Loucy (cell line): ENCODE results near the gene PCSK5.
A peak's percentile ranks its signal among the peaks of the same experiment; 100 is the strongest.

ENCODE experiments used
- H2AFZ ChIP-seq: fragments of 200-600 bp; sonication (generic); 2 replicates; pipeline ENCODE4 v1.6.0; 2016; ENCODE audit warnings: antibody characterized with exemption, mild to moderate bottlenecking, low read length, moderate library complexity
- H3F3A ChIP-seq: fragments of 200-600 bp; 2 replicates; pipeline ENCODE4 v1.6.0; 2016; ENCODE audit warnings: antibody characterized with exemption, low read depth, mild to moderate bottlenecking
- H3K27me3 ChIP-seq: fragments of 200-600 bp; sonication (generic); 2 replicates; pipeline ENCODE4 v1.6.1; 2014; ENCODE audit warnings: low read length, mild to moderate bottlenecking; ENCODE audit not compliant: insufficient read depth, poor library complexity, severe bottlenecking
- H3K36me3 ChIP-seq: fragments of 200-600 bp; sonication (generic); 2 replicates; pipeline ENCODE4 v1.6.1; 2016; ENCODE audit warnings: low read length; ENCODE audit not compliant: insufficient read depth
- H3K4me1 ChIP-seq: fragments of 200-600 bp; sonication (generic); 2 replicates; pipeline ENCODE4 v1.5.1; 2014; ENCODE audit warnings: low read length, mild to moderate bottlenecking; ENCODE audit not compliant: insufficient read depth, poor library complexity, severe bottlenecking
- H3K4me2 ChIP-seq: fragments of 200-600 bp; sonication (generic); 2 replicates; pipeline ENCODE4 v1.6.0; 2014; ENCODE audit warnings: antibody characterized with exemption, low read length, low read depth, mild to moderate bottlenecking; ENCODE audit not compliant: poor library complexity, severe bottlenecking
- H3K4me3 ChIP-seq: fragments of 200-600 bp; sonication (generic); 2 replicates; pipeline ENCODE4 v1.5.1; 2014; ENCODE audit warnings: low read length, mild to moderate bottlenecking, mixed read lengths; ENCODE audit not compliant: poor library complexity, severe bottlenecking
- H3K79me2 ChIP-seq: fragments of 200-600 bp; sonication (generic); 2 replicates; pipeline ENCODE4 v1.6.1; 2014; ENCODE audit warnings: low read length; ENCODE audit not compliant: insufficient read depth
- H3K9ac ChIP-seq: fragments of 200-600 bp; sonication (generic); 2 replicates; pipeline ENCODE4 v1.6.0; 2014; ENCODE audit warnings: mild to moderate bottlenecking, low read depth, low read length, moderate library complexity; ENCODE audit not compliant: poor library complexity, severe bottlenecking
- H3K9me2 ChIP-seq: fragments of 200-600 bp; sonication (generic); replicated peaks from 2 replicates; pipeline ENCODE4 v1.6.1; 2016; ENCODE audit warnings: low read depth, low read length, mixed read lengths
- H3K9me3 ChIP-seq: fragments of 200-600 bp; sonication (generic); 2 replicates; pipeline ENCODE4 v1.6.1; 2014; ENCODE audit warnings: mild to moderate bottlenecking, antibody characterized with exemption, low read length, low read depth; ENCODE audit not compliant: insufficient read depth
- H4K20me1 ChIP-seq: fragments of 200-600 bp; sonication (generic); 2 replicates; pipeline ENCODE4 v1.6.0; 2014; ENCODE audit warnings: antibody characterized with exemption, low read length, mild to moderate bottlenecking; ENCODE audit not compliant: insufficient read depth, poor library complexity, severe bottlenecking
- EZH2phosphoT487 ChIP-seq: fragments of 200-600 bp; IDR thresholded peaks from 2 replicates; pipeline ENCODE4 v1.6.1; 2018; ENCODE audit warnings: antibody characterized with exemption, mild to moderate bottlenecking, moderate library complexity, borderline replicate concordance
- TF ChIP-seq, protein P1 (sequence below): fragments of 200-600 bp; sonication (generic); conservative IDR thresholded peaks from 2 replicates; pipeline ENCODE4 v1.5.1; 2014; ENCODE audit warnings: mild to moderate bottlenecking, antibody characterized with exemption, low read length

Gene PCSK5

DNA sequence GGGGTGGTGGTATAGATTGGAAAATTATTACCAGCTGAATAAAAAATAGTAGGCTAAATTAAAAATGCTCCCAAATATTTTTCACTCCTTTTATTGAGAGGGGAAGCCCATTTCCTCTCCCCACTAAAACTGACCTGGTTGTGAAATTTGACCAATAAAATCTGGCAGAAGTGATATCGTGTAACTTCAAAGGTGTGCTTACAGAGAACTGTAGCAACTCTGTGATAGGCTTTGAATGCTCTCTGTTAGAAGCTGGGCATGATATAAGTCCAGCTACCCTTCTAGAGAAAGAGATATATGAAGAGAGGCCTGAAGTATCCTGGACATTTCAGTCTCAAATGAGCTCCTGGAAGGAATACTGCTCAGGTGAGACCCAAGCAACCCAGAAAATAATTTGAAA, 513.9 kb downstream of the PCSK5 start:
- H3F3A ChIP-seq = no peaks in the 10 kb centered on the region
- peak overlapping the region; percentile 67 for H2AFZ ChIP-seq
- H3K4me1 ChIP-seq = peaks cover 11% of the 10 kb centered on the region
- TF ChIP-seq, protein P1, sequence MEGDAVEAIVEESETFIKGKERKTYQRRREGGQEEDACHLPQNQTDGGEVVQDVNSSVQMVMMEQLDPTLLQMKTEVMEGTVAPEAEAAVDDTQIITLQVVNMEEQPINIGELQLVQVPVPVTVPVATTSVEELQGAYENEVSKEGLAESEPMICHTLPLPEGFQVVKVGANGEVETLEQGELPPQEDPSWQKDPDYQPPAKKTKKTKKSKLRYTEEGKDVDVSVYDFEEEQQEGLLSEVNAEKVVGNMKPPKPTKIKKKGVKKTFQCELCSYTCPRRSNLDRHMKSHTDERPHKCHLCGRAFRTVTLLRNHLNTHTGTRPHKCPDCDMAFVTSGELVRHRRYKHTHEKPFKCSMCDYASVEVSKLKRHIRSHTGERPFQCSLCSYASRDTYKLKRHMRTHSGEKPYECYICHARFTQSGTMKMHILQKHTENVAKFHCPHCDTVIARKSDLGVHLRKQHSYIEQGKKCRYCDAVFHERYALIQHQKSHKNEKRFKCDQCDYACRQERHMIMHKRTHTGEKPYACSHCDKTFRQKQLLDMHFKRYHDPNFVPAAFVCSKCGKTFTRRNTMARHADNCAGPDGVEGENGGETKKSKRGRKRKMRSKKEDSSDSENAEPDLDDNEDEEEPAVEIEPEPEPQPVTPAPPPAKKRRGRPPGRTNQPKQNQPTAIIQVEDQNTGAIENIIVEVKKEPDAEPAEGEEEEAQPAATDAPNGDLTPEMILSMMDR = no peak
- no peak for TF ChIP-seq EZH2phosphoT487
- no peaks in the 10 kb centered on the region for H3K9me2 ChIP-seq
- H3K79me2 ChIP-seq = no peaks in the 10 kb centered on the region
- H3K36me3 ChIP-seq = no peaks in the 10 kb centered on the region
- no peaks in the 10 kb centered on the region for H4K20me1 ChIP-seq
- no peaks in the 10 kb centered on the region for H3K9me3 ChIP-seq
- H3K4me2 ChIP-seq = no peak overlapping the region
- no peak overlapping the region for H3K4me3 ChIP-seq
- no peaks in the 10 kb centered on the region for H3K27me3 ChIP-seq
- H3K9ac ChIP-seq = no peak overlapping the region

DNA sequence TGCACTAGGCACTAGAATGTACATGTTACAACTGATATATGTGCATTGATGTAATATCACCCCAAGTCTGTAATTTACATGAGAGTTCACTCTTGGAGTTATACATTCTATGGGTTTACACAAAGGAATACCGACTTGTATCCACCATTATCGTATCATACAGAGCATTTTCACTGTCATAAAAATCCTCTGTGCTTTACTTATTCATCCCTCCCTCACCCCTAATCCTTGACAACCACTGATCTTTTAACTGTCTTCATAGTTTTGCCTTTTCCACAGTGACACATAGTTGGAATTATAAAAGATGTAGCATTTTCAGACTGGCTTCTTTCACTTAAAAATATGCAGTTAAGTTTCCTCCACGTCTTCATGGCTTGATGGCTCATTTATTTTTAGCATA, 514.9 kb downstream of the PCSK5 start:
- no peak overlapping the region for H3K9ac ChIP-seq
- H3K9me2 ChIP-seq = no peaks in the 10 kb centered on the region
- H3K4me1 ChIP-seq = peaks cover 11% of the 10 kb centered on the region
- no peaks in the 10 kb centered on the region for H3K36me3 ChIP-seq
- H3K4me3 ChIP-seq = no peak overlapping the region
- H3F3A ChIP-seq = no peaks in the 10 kb centered on the region
- no peak overlapping the region for H3K4me2 ChIP-seq
- H3K79me2 ChIP-seq = no peaks in the 10 kb centered on the region
- no peaks in the 10 kb centered on the region for H4K20me1 ChIP-seq
- TF ChIP-seq, protein P1 = no peak
- no peak for TF ChIP-seq EZH2phosphoT487
- H3K9me3 ChIP-seq = no peaks in the 10 kb centered on the region
- H3K27me3 ChIP-seq = no peaks in the 10 kb centered on the region
- peak overlapping the region; percentile 50 for H2AFZ ChIP-seq

DNA sequence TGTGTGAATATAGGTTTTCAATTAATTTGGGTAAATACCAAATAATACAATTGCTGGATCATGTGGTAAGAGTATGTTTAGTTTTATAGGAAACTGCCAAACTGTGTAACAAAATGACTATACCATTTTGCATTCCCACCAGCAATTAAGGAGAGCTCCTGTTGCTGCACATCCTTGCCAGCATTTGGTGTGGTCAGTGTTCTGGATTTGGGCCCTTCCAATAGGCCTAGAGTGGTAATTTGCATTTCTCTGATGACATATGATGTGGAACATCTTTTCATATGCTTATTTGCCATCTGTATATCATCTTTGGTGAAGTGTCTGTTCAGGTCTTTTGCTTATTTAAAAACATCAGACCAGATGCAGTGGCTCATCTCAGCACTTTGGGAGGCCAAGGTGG, 515.4 kb downstream of the PCSK5 start:
- Histone ChIP-seq H3K9me3 (no peaks in the 10 kb centered on the region), H3K27me3 (no peaks in the 10 kb centered on the region), H3K9me2 (no peaks in the 10 kb centered on the region), H3K36me3 (no peaks in the 10 kb centered on the region), H3F3A (no peaks in the 10 kb centered on the region), H3K79me2 (no peaks in the 10 kb centered on the region), H3K9ac (no peak overlapping the region), H3K4me3 (no peak overlapping the region), H3K4me1 (peaks cover 11% of the 10 kb centered on the region), H3K4me2 (no peak overlapping the region), H2AFZ (0 out of 2 replicates have a peak overlapping the region, but pooled peaks have one; percentile 50), H4K20me1 (no peaks in the 10 kb centered on the region)
- no peak for TF ChIP-seq EZH2phosphoT487
- TF ChIP-seq, protein P1 = no peak
